SIG-M5 treated with dmso at 0.1 percent for 504 hours (cell line): ENCODE data around the gene SLC22A16.
A peak's percentile ranks its signal among the peaks of the same experiment; 100 is the strongest.
"Not testable (repeated sequence)": the region's sequence is repeated elsewhere in the genome, so short reads cannot be mapped to it uniquely, and the experiment has no call there.

Experiments
- DNase-seq: peaks from one replicate; lab custom pipeline; 2025; ENCODE audit not compliant: unreplicated experiment; lab: John Stamatoyannopoulos, UW

SLC22A16 gene

GRCh38 chr6:110476046-110476849 lies at the start of gene SLC22A16:
TSS of gene SLC22A16 (minus strand) at chr6:110476613. CDS start at chr6:110476574, 39 bp downstream.
- no peak for DNase-seq

DNA sequence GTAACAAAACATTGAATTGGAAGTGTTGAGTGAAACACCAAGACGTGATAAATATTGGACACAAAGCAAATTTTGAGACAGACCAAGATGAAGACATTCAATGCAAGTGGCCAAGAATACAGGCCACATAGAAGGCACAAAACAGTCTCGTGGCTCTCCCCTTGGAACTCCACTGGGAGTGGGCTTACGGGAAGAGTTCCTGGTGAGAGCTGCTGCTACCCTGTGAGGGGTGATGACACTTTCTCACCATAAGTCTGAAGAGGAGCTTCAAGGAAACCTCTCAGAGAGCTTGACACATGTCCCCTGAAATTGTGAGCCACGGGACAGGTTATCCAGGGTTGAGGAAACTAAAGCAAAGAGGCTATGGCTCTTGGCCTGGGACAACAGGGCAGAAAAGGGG lies 48.6 kb upstream of the SLC22A16 start:
- no peak for DNase-seq

- DNase-seq, result no peak
These were observed 47.9 kb upstream of the SLC22A16 start for GRCh38 chr6:110524305-110524704.

DNA sequence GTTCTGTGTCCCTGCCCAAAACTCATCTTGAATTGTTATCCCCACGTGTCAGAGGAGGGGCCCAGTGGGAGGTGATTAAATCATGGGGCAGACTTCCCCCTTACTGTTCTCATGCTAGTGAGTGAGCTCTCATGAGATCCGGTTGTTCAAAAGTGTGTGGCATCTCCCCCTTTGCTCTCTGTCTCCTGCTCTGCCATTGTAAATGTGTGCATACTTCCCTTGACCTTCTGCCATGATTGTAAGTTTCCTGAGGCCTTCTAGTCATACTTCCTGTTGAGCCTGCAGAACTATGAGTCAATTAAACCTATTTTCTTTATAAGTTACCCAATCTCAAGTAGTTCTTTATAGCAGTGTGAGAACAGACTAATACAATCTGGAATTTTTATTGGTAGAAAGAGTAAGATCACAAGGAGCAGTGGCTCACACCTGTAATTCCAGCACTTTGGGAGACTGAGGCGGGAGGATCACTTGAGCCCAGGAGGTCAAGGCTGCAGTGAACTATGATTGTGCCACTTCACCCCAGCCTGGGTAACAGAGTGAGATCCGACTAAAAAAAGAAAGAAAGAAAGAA lies 47.1 kb upstream of the SLC22A16 start:
- no peak for DNase-seq

DNA sequence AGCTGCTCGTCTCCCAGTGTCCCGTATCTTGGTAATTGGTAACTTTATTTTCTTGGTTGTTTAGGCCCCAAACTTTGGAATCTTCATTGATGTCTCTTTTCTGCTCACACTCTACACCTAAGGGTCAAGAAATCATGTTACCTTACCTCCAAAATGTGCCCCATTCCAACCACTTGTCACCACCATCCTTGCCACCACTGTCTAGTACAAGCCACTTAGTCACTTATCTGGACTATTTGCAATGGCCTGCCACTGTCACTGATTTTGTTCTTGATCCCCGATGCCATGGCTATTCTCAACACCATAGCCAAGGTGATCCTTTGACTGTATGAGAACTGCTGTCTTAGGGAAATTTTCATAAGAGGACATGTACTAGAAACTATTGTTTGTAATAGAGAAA lies 46.0 kb upstream of the SLC22A16 start:
- no peak for DNase-seq

DNA sequence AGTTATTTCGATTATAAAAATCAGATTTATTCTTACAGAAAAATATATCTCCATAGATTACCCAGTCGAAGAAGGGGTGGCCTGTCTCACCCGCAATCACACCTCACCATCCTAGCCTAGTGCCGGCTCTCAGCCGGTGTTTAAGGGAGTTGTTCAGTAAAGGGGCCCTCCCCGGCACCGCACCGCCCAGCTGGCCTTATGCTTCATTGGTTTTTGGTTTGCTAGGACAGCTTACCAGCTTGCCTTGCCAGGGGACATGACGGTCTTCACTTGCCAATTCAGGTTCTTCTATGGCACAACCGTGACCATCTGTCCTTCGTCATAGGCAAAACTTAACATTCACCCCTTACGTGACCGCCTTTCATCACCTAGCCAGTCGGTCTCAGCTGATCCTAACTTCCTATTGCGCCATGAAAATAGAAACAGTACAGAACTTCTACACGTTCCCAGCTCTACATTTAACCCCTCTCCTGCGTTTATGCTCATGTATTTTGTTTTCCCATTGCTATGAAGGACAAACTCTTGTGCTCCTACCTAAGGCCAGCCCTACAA lies 44.7 kb upstream of the SLC22A16 start:
- DNase-seq, result no peak

DNA sequence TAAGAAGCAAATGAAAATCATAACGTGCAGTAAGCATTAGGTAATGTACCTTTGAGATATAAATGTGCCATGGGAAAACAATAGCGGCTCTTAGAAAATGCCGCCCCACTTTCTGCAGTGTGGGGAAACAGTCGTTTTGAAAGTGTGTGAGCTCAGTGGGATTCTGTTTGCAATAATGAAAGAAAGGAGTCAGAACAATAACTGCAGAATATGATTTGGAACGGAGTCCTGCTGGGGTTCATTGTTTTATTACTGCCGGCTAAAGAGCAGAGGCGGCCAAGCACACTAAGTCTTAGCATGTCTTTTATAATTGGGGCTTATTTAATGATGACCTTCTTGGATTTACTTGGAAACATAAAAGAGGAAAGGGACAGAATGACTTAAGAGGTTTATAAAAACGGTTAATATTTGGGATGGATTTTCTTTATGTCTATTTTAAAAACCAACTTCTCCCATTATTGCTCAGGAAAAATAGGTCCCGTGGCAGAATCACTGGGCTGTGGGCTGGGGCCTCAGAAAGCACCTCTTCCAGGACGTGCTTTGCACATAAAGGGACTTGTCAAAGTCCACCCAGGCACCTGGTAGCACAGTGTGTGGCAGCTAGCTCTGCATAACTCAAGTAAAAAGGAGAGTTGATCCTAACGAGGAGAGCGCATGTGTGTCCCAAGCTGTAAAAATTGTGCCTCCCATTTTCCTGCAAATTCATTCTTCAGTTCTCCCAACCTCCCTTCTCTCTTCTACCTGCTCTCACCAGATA lies 44.0 kb upstream of the SLC22A16 start:
- DNase-seq, result no peak

GRCh38 chr6:110517601-110518281 lies 41.3 kb upstream of the SLC22A16 start:
- no peak for DNase-seq

- DNase-seq, result no peak
These were observed 40.6 kb upstream of the SLC22A16 start for GRCh38 chr6:110517034-110517433.

- DNase-seq, result peak; percentile 62
These were observed 38.4 kb upstream of the SLC22A16 start for GRCh38 chr6:110514818-110515217.

GRCh38 chr6:110512991-110513390 lies 36.6 kb upstream of the SLC22A16 start:
- peak; percentile 7 for DNase-seq

- DNase-seq, result not testable (repeated sequence)
These were observed 36.1 kb upstream of the SLC22A16 start for GRCh38 chr6:110512549-110512948.

DNA sequence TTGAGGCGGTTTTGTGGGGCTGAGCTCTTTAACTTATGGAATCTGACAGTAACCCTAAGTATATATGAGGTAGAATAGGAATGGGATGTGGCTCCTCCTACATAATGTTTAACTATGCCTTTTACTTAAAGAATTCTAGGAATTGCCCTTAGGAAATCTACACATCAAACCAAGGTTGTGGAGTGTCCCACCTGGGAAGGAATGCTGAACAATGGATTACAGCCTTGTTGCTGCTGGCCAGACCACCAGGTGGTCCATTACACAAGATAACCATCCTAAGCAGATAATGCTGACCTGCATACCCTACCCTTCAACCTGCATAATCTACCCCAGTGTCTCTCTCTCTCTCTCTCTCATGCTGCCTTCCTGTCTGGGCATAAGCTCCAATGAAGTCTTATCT lies 35.0 kb upstream of the SLC22A16 start:
- no peak for DNase-seq

DNA sequence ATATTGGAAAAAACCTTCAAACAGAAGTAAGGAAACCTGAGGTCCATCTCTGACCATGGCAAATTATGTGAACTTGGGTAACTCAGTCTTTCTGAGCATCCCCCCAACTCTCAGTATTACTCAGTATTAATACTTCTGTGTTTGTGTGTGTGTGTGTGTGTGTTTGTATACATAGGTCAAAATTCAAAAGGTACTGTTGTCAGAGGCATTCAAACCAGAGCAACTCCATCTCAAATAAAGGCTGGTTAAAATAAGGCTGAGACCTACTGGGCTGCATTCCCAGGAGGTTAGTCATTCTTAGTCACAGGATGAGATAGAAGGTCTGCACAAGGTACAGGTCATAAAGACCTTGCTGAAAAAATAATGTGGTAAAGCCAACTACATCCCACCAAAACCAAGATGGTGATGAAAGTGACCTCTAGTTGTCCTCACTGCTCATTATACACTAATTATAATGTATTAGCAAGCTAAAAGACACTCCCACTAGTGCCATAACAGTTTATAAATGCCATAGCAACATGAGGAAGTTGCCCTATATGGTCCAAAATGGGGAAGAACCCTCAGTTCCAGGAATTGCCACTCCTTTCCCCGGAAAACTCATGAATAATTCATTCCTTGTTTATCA lies 33.3 kb upstream of the SLC22A16 start:
- DNase-seq, result peak; percentile 38

- not testable (repeated sequence) for DNase-seq
These were observed 28.5 kb upstream of the SLC22A16 start for GRCh38 chr6:110504891-110505290.

- no peak for DNase-seq
These were observed 19.5 kb upstream of the SLC22A16 start for GRCh38 chr6:110495949-110496348.

DNA sequence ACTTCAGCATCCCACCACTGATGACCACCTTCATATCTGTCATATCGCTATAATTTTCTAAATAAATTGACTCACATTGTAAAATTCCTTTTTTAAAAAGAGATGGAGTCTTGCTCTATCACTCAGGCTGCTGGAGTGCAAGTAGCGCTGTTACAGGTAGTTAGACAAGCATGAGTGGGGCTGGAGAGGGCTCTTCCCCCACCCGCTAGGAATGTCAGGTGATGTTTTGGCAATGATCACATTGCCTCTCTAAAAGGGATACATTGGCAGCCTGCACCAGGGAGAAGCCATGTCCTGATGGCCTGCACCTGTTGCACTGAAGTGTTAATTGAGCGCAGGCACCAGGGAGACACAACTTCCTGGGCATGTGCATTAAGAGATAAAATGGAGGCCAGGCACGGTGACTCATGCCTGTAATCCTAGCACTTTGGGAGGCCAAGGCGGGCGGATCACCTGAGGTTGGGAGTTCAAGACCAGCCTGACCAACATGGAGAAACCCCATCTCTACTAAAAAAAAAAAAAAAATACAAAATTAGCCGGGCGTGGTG lies 16.9 kb upstream of the SLC22A16 start:
- DNase-seq, result no peak

GRCh38 chr6:110492584-110492983 lies 16.2 kb upstream of the SLC22A16 start:
- DNase-seq, result no peak

DNA sequence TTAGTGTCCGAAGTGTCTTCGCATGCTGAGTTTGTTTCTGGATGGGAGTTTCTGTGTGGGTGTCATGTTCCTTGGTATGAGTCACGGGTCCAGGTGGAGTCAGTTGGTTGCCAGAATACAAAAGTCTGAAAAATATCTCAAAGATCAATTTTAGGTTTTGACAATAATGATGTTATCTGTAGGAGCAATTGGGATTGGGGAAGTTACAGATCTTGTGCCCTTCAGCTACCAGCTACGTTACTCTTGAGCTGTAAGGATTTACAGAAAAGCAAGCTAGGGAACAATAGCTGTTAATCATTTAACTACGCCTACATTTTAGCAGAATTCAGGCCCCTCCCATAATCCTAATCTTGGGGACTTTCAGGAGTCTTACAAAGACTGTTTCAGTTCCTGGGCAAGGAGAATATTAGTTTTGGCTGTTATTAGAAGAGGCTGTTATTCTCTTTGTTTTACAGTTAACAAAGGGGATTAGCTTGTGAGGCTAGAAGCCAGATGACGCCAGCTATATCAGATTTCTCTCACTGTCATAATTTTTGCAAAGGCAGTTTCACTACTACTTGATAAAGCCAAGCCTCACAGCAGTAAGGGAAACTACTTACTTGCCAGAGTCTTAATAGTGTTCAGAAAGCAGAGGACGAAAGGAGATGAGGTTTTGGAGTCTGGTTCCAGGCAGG lies 15.4 kb upstream of the SLC22A16 start:
- no peak for DNase-seq

- DNase-seq, result no peak
These were observed 14.9 kb upstream of the SLC22A16 start for GRCh38 chr6:110491299-110491643.
